AG04449 (cell line): ENCODE results near the gene HCFC1R1.

Source experiments
- CTCF ChIA-PET: fragments of 350-600 bp; formaldehyde crosslinking; extraction: SDS; loops from one replicate; lab custom pipeline; 2021; ENCODE audit warnings: antibody characterized with exemption; lab: Yijun Ruan, JAX
- POLR2A ChIA-PET: fragments of 400-600, 350-600 bp; formaldehyde crosslinking; extraction: SDS; loops from one replicate; lab custom pipeline; 2020; ENCODE audit warnings: antibody characterized with exemption, inconsistent platforms; lab: Yijun Ruan, JAX
- DNase-seq: peaks from one replicate; pipeline ENCODE4 v3.0.0-alpha.2; 2010; ENCODE audit warnings: low read depth, low spot score
- H3K4me3 ChIP-seq: 2 replicates; pipeline ENCODE4 v1.5.1; 2011; ENCODE audit warnings: low read depth, mild to moderate bottlenecking, control low read depth, low read length
- CTCF ChIP-seq: IDR thresholded peaks from one replicate; pipeline ENCODE4 v1.5.1; 2011; ENCODE audit warnings: mild to moderate bottlenecking, moderate library complexity, low read length, control low read depth, inconsistent platforms; ENCODE audit not compliant: insufficient read depth; ENCODE audit errors: missing control alignments

Gene HCFC1R1

GRCh38 chr16:3068487-3068886, 44.7 kb upstream of the HCFC1R1 start:
- no peak overlapping the region for H3K4me3 ChIP-seq
- POLR2A ChIA-PET: no interaction called here
- TF ChIP-seq CTCF: no peak
- DNase-seq: no peak
- CTCF ChIA-PET: interaction anchor here (3.4 kb wide), 1 partner anchor 9 kb away, joined by 21 read pairs; no protein-coding TSS in a partner anchor

- no peak overlapping the region for H3K4me3 ChIP-seq
- no peak for TF ChIP-seq CTCF
- ChIA-PET CTCF (interaction anchor here (1.4 kb wide), 1 partner anchor 11 kb away, joined by 4 read pairs; no protein-coding TSS in a partner anchor), POLR2A (no interaction called here)
- no peak for DNase-seq
Observed at GRCh38 chr16:3066440-3066748, 42.7 kb upstream of the HCFC1R1 start.

- TF ChIP-seq CTCF: no peak
- ChIA-PET CTCF (interaction anchor here (0.7 to 4.6 kb wide), 3 partner anchors 11 to 63 kb away, joined by 3 to 26 read pairs (median 4); no protein-coding TSS in a partner anchor), POLR2A (no interaction called here)
- DNase-seq: no peak
- H3K4me3 ChIP-seq: peak overlapping the region; percentile 25
Observed at GRCh38 chr16:3065742-3066439, 42.1 kb upstream of the HCFC1R1 start.

GRCh38 chr16:3065069-3065741, 41.5 kb upstream of the HCFC1R1 start, which contains the start of gene IL32:
TSS of gene IL32 (plus strand) at chr16:3065640. CDS start at chr16:3065812, 172 bp downstream.
- ChIA-PET POLR2A (no interaction called here), CTCF (interaction anchor here (0.7 to 4.6 kb wide), 6 partner anchors 12 to 67 kb away, joined by 3 to 26 read pairs (median 4); no protein-coding TSS in a partner anchor)
- TF ChIP-seq CTCF: no peak
- DNase-seq: peak; percentile 36
- H3K4me3 ChIP-seq: peak within 1 kb of the TSS; percentile 25

- POLR2A ChIA-PET: no interaction called here
- TF ChIP-seq CTCF: no peak
Observed at GRCh38 chr16:3063625-3064386, 40.1 kb upstream of the HCFC1R1 start.

More at GRCh38 chr16:3063625-3064386, 40.1 kb upstream of the HCFC1R1 start:
- CTCF ChIA-PET: interaction anchor here (0.6 to 4.6 kb wide), 8 partner anchors 16 to 286 kb away, joined by 3 to 26 read pairs (median 4); partner anchors contain the start of gene ZSCAN10
- no peak for DNase-seq
- H3K4me3 ChIP-seq: no peak overlapping the region
